GM23338 (cell line): ENCODE results near the gene ZPLD1. TPM values are rescaled to one million over a fixed set of nuclear protein-coding genes. Genes with fewer than 3 reads are reported as not detected.

Experiments
- CREB1 ChIP-seq: fragments of 250-450 bp; sonication (Bioruptor Pico); IDR thresholded peaks from 2 replicates; pipeline ENCODE4 v1.5.0; 2020; ENCODE audit warnings: low read depth, mild to moderate bottlenecking, moderate library complexity
- CTCF ChIP-seq, 2 experiments: fragments of 200-600 bp in 1 of 2; sonication (generic) in 1 of 2; conservative IDR thresholded peaks; 2 replicates each; pipeline versions ENCODE4 v1.5.1 to v1.6.1; 2016 to 2017; ENCODE audit warnings: antibody characterized with exemption in 2 of 2, low read depth in 2 of 2, mild to moderate bottlenecking in 2 of 2, moderate library complexity in 1 of 2
- EZH2 ChIP-seq: fragments of 200-600 bp; sonication (generic); IDR thresholded peaks from one replicate; pipeline ENCODE4 v1.8.0; 2017; ENCODE audit warnings: antibody characterized with exemption, mild to moderate bottlenecking, low read depth; ENCODE audit not compliant: unreplicated experiment
- EZH2phosphoT487 ChIP-seq: fragments of 200-600 bp; sonication (generic); IDR thresholded peaks from one replicate; pipeline ENCODE4 v1.8.1; 2018; ENCODE audit warnings: antibody characterized with exemption; ENCODE audit not compliant: unreplicated experiment
- JUNB ChIP-seq: IDR thresholded peaks from one replicate; pipeline ENCODE4 v1.6.1; 2016; ENCODE audit warnings: antibody characterized with exemption; ENCODE audit not compliant: unreplicated experiment
- NANOG ChIP-seq: IDR thresholded peaks from 2 replicates; pipeline ENCODE4 v1.6.1; 2016; ENCODE audit warnings: antibody characterized with exemption, borderline replicate concordance
- POLR2AphosphoS5 ChIP-seq: IDR thresholded peaks from 2 replicates; pipeline ENCODE4 v1.6.1; 2016; ENCODE audit warnings: antibody characterized with exemption, low read depth
- ZNF114 ChIP-seq: fragments of 250-450 bp; sonication (Bioruptor Pico); IDR thresholded peaks from 2 replicates; pipeline ENCODE4 v1.5.0; 2020; ENCODE audit warnings: mild to moderate bottlenecking, moderate library complexity
- ZNF331 ChIP-seq: fragments of 250-450 bp; sonication (Bioruptor Pico); IDR thresholded peaks from 2 replicates; pipeline ENCODE4 v1.5.0; 2020; ENCODE audit warnings: low read depth, mild to moderate bottlenecking, moderate library complexity
- polyA plus RNA-seq: library from polyadenylated mRNA; unstranded; fragments of >200 nt; fragmentation: Nextera tagmentation; extraction: Ambion mirVana; gene quantifications from 2 replicates; pipeline ENCODE4 v1.2.1, GENCODE V29; 2016
- total RNA-seq: library from RNA; depleted of rRNA; stranded (reverse); fragments of >200 nt; shearing (Covaris generic); gene quantifications from 2 replicates; pipeline ENCODE4 v1.2.3, GENCODE V29; 2014
- TF ChIP-seq, protein P1 (sequence below): fragments of 250-450 bp; sonication (Bioruptor Pico); IDR thresholded peaks from 2 replicates; pipeline ENCODE4 v1.5.0; 2020; ENCODE audit warnings: mild to moderate bottlenecking, moderate library complexity
- TF ChIP-seq, protein P2 (sequence below): IDR thresholded peaks from 2 replicates; pipeline ENCODE4 v1.6.1; 2016; ENCODE audit warnings: antibody characterized with exemption

The ZPLD1 gene
- total and polyA plus RNA-seq, 2 experiments from 2014 or later: not detected

DNA sequence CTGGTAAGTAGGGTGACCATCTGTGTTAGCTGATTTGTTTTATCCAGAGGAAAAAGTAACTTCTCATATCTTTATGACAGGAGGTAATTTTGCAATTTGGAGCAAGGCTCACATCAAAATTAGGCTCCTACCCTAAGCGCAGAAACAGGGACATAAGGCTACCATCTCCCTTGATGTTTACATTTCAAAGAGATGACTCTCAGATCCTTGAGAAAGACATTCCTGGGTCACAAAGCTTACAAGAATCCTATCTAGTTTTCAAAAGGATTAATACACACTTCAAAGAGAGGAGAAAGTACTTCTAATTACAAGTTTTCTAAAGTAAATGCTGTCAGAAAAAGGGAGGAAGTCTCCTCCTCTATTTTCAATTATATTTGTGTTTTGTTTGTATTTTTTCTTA, 7.0 kb downstream of the ZPLD1 start (continued):
- TF ChIP-seq, protein P1, sequence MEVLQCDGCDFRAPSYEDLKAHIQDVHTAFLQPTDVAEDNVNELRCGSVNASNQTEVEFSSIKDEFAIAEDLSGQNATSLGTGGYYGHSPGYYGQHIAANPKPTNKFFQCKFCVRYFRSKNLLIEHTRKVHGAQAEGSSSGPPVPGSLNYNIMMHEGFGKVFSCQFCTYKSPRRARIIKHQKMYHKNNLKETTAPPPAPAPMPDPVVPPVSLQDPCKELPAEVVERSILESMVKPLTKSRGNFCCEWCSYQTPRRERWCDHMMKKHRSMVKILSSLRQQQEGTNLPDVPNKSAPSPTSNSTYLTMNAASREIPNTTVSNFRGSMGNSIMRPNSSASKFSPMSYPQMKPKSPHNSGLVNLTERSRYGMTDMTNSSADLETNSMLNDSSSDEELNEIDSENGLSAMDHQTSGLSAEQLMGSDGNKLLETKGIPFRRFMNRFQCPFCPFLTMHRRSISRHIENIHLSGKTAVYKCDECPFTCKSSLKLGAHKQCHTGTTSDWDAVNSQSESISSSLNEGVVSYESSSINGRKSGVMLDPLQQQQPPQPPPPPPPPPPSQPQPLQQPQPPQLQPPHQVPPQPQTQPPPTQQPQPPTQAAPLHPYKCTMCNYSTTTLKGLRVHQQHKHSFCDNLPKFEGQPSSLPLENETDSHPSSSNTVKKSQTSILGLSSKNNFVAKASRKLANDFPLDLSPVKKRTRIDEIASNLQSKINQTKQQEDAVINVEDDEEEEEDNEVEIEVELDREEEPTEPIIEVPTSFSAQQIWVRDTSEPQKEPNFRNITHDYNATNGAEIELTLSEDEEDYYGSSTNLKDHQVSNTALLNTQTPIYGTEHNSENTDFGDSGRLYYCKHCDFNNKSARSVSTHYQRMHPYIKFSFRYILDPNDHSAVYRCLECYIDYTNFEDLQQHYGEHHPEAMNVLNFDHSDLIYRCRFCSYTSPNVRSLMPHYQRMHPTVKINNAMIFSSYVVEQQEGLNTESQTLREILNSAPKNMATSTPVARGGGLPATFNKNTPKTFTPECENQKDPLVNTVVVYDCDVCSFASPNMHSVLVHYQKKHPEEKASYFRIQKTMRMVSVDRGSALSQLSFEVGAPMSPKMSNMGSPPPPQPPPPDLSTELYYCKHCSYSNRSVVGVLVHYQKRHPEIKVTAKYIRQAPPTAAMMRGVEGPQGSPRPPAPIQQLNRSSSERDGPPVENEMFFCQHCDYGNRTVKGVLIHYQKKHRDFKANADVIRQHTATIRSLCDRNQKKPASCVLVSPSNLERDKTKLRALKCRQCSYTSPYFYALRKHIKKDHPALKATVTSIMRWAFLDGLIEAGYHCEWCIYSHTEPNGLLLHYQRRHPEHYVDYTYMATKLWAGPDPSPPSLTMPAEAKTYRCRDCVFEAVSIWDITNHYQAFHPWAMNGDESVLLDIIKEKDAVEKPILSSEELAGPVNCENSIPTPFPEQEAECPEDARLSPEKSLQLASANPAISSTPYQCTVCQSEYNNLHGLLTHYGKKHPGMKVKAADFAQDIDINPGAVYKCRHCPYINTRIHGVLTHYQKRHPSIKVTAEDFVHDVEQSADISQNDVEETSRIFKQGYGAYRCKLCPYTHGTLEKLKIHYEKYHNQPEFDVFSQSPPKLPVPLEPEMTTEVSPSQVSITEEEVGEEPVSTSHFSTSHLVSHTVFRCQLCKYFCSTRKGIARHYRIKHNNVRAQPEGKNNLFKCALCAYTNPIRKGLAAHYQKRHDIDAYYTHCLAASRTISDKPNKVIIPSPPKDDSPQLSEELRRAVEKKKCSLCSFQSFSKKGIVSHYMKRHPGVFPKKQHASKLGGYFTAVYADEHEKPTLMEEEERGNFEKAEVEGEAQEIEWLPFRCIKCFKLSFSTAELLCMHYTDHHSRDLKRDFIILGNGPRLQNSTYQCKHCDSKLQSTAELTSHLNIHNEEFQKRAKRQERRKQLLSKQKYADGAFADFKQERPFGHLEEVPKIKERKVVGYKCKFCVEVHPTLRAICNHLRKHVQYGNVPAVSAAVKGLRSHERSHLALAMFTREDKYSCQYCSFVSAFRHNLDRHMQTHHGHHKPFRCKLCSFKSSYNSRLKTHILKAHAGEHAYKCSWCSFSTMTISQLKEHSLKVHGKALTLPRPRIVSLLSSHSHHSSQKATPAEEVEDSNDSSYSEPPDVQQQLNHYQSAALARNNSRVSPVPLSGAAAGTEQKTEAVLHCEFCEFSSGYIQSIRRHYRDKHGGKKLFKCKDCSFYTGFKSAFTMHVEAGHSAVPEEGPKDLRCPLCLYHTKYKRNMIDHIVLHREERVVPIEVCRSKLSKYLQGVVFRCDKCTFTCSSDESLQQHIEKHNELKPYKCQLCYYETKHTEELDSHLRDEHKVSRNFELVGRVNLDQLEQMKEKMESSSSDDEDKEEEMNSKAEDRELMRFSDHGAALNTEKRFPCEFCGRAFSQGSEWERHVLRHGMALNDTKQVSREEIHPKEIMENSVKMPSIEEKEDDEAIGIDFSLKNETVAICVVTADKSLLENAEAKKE (CRISPR knock-in tag): no peak
- TF ChIP-seq EZH2 (no peak), CTCF (conservative IDR thresholded peaks at IDR 0.05; ENCODE audit: low read depth in 2 of 2) (no peak), EZH2phosphoT487 (no peak), ZNF114 (CRISPR knock-in tag) (no peak), JUNB (no peak), NANOG (no peak), ZNF331 (no peak), POLR2AphosphoS5 (no peak), CREB1 (CRISPR knock-in tag) (no peak)
- TF ChIP-seq, protein P2, sequence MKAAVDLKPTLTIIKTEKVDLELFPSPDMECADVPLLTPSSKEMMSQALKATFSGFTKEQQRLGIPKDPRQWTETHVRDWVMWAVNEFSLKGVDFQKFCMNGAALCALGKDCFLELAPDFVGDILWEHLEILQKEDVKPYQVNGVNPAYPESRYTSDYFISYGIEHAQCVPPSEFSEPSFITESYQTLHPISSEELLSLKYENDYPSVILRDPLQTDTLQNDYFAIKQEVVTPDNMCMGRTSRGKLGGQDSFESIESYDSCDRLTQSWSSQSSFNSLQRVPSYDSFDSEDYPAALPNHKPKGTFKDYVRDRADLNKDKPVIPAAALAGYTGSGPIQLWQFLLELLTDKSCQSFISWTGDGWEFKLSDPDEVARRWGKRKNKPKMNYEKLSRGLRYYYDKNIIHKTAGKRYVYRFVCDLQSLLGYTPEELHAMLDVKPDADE: no peak
